RWPE2 (cell line): ENCODE measurements around the gene CD70.

Experiments used
- ATAC-seq: fragments of 200-7000 bp; cut with Tn5 transposase; 3 replicates; pipeline ENCODE4 v1.9.1; 2021; ENCODE audit warnings: low read depth
- DNase-seq: peaks from one replicate; pipeline ENCODE4 v3.0.0-alpha.2; 2020; ENCODE audit warnings: low spot score
- H3K27ac ChIP-seq: fragments of 450-650 bp; 2 replicates; pipeline ENCODE4 v1.5.1; 2017; ENCODE audit warnings: mild to moderate bottlenecking; ENCODE audit not compliant: poor library complexity, severe bottlenecking
- H3K27me3 ChIP-seq: fragments of 250-450 bp; sonication (Bioruptor Pico); 2 replicates; pipeline ENCODE4 v1.5.1; 2021; ENCODE audit warnings: mild to moderate bottlenecking, moderate library complexity; ENCODE audit not compliant: insufficient read depth, poor library complexity, severe bottlenecking
- H3K36me3 ChIP-seq: fragments of 250-450 bp; sonication (Bioruptor Pico); 2 replicates; pipeline ENCODE4 v1.5.1; 2020; ENCODE audit warnings: low read depth, mild to moderate bottlenecking, moderate library complexity
- H3K4me1 ChIP-seq: fragments of 250-450 bp; sonication (Bioruptor Pico); 2 replicates; pipeline ENCODE4 v1.5.1; 2021; ENCODE audit warnings: mild to moderate bottlenecking, moderate library complexity; ENCODE audit not compliant: insufficient read depth, poor library complexity, severe bottlenecking
- H3K4me3 ChIP-seq: fragments of 250-450 bp; sonication (Bioruptor Pico); 2 replicates; pipeline ENCODE4 v1.5.1; 2021; ENCODE audit warnings: mild to moderate bottlenecking, moderate library complexity; ENCODE audit not compliant: severe bottlenecking
- H3K9me3 ChIP-seq: fragments of 250-450 bp; sonication (Bioruptor Pico); 2 replicates; pipeline ENCODE4 v1.5.1; 2021; ENCODE audit warnings: mild to moderate bottlenecking, moderate library complexity; ENCODE audit not compliant: severe bottlenecking
- CTCF ChIP-seq: fragments of 450-650 bp; IDR thresholded peaks from one replicate; pipeline ENCODE4 v1.5.1; 2017; ENCODE audit warnings: mild to moderate bottlenecking, moderate library complexity; ENCODE audit not compliant: poor library complexity, severe bottlenecking

CD70 gene

DNA sequence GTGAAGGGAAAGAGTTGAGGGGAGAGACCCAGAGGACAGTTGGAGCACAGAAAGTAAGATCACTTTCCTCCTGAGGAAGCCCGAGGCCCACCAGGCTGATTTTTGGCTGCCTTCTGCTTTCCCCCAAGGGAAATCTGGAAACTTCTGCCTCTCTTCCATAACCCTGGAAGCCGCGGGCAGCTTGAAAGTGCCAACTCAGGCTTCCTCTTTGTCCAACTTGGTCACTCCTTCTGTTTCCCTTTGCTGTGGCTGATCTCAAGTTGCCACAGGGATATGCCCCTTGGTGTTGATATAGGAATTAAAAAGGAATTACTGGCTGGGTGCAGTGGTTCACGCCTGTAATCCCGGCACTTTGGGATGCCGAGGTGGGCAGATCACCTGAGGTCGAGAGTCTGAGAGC is 5.7 kb upstream of the CD70 start:
- DNase-seq (no peak), ATAC-seq (no peak)
- no peaks in the 10 kb centered on the region for H3K4me1 ChIP-seq
- H3K36me3 ChIP-seq: no peaks in the 10 kb centered on the region
- H3K9me3 ChIP-seq: no peaks in the 10 kb centered on the region
- no peak overlapping the region for H3K27ac ChIP-seq
- TF ChIP-seq CTCF: no peak
- no peaks in the 10 kb centered on the region for H3K27me3 ChIP-seq
- no peak overlapping the region for H3K4me3 ChIP-seq

GRCh38 chr19:6593651-6594416 is 2.9 kb upstream of the CD70 start:
- ATAC-seq (no peak), DNase-seq (no peak)
- no peaks in the 10 kb centered on the region for H3K36me3 ChIP-seq
- no peak overlapping the region for H3K27ac ChIP-seq
- H3K27me3 ChIP-seq: peaks cover 28% of the 10 kb centered on the region
- no peak for TF ChIP-seq CTCF
- H3K4me1 ChIP-seq: no peaks in the 10 kb centered on the region
- no peaks in the 10 kb centered on the region for H3K9me3 ChIP-seq
- H3K4me3 ChIP-seq: no peak overlapping the region

- no peak for DNase-seq
- H3K4me1 ChIP-seq: no peaks in the 10 kb centered on the region
- peak overlapping the region; percentile 19 for H3K4me3 ChIP-seq
- H3K36me3 ChIP-seq: no peaks in the 10 kb centered on the region
- no peak for TF ChIP-seq CTCF
- H3K9me3 ChIP-seq: no peaks in the 10 kb centered on the region
- peak; percentile 46 for ATAC-seq
- H3K27me3 ChIP-seq: peaks cover 45% of the 10 kb centered on the region
- no peak overlapping the region for H3K27ac ChIP-seq
Measured at GRCh38 chr19:6590258-6590826, 608 bp downstream of the CD70 start.

DNA sequence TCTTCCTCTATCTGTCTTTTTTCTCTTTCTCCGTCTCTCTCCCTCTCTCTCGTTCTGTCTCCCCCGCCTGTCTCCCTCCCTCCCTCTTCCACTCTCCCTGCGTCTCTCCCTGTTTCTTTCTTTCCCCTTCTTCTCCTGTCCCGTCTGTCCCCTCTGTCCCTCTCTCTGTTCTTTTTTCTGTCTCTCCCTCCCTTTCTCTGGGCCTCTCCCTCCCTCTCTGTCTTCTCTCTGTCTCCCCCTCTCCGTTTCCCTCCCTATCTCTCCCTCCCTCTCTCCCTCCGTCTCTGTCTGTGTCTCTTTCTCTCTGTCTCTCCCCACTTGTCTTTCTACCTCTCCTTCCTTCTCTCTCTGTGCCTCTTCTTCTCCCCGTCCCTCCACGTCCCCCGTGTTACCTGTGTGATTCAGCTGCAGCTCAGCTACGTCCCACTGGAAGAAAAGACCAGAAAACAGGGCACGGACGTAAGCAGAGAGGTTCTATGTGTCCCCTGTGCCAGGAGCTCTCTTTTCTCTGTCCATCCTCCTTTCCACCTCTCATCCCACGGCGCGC is 1.2 kb downstream of the CD70 start:
- ATAC-seq: no peak
- no peak for DNase-seq
- H3K4me1 ChIP-seq: no peaks in the 10 kb centered on the region

More for the DNA sequence above, 1.2 kb downstream of the CD70 start:
- TF ChIP-seq CTCF: no peak
- Histone ChIP-seq H3K36me3 (no peaks in the 10 kb centered on the region), H3K27me3 (peaks cover 45% of the 10 kb centered on the region), H3K9me3 (no peaks in the 10 kb centered on the region), H3K4me3 (no peak overlapping the region), H3K27ac (no peak overlapping the region)
